MCF 10A (cell line): ENCODE results near the gene GOLT1A. TPM values are rescaled to one million over a fixed set of nuclear protein-coding genes. Genes with fewer than 3 reads are reported as not detected.

Source experiments
- BruUV-seq: library from RNA; stranded (reverse); fragments of 400-500 nt; replicated peaks from 2 replicates; lab custom pipeline; 2021; lab: Mats Ljungman, UMichigan
- CTCF ChIA-PET: fragments of 300-600 bp; sonication (Branson Sonifier 250); formaldehyde crosslinking; extraction: SDS; loops from one replicate; lab custom pipeline; 2021; ENCODE audit warnings: antibody characterized with exemption, inconsistent platforms; lab: Yijun Ruan, JAX
- POLR2A ChIA-PET: fragments of 300-600, 350-650 bp; sonication (Branson Sonifier 250); formaldehyde crosslinking; extraction: SDS; loops from one replicate; lab custom pipeline; 2020; ENCODE audit warnings: antibody characterized with exemption, inconsistent platforms; lab: Yijun Ruan, JAX
- DNase-seq: peaks from one replicate; pipeline ENCODE4 v3.0.0-alpha.2; 2018; ENCODE audit not compliant: unreplicated experiment
- H3K27ac Mint-ChIP-seq: one replicate; pipeline ENCODE4 v1.8.0; 2022; ENCODE audit warnings: mild to moderate bottlenecking, low read depth, mixed read lengths; ENCODE audit not compliant: unreplicated experiment
- H3K27me3 Mint-ChIP-seq: one replicate; pipeline ENCODE4 v1.8.0; 2022; ENCODE audit warnings: mixed read lengths; ENCODE audit not compliant: insufficient read depth, unreplicated experiment
- H3K36me3 Mint-ChIP-seq: one replicate; pipeline ENCODE4 v1.8.0; 2022; ENCODE audit warnings: mild to moderate bottlenecking, moderate library complexity, mixed read lengths; ENCODE audit not compliant: insufficient read depth, unreplicated experiment
- H3K4me1 Mint-ChIP-seq: one replicate; pipeline ENCODE4 v1.8.0; 2022; ENCODE audit warnings: mixed read lengths; ENCODE audit not compliant: insufficient read depth, unreplicated experiment
- H3K4me3 Mint-ChIP-seq: one replicate; pipeline ENCODE4 v1.8.0; 2022; ENCODE audit warnings: mild to moderate bottlenecking, moderate library complexity, mixed read lengths; ENCODE audit not compliant: unreplicated experiment
- H3K9me3 Mint-ChIP-seq: one replicate; pipeline ENCODE4 v1.8.0; 2022; ENCODE audit warnings: mixed read lengths; ENCODE audit not compliant: unreplicated experiment
- intact Hi-C: fragments of 100-400 bp; cut with micrococcal nuclease; formaldehyde crosslinking; loops from 2 replicates; pipeline ENCODE4 v1.14.1; 2022
- total RNA-seq: library from RNA; stranded (reverse); gene quantifications from 2 replicates; pipeline ENCODE4 v1.2.3, GENCODE V29; 2022
- TF ChIP-seq, protein P1 (sequence below): fragments of 200-600 bp; IDR thresholded peaks from one replicate; pipeline ENCODE4 v1.8.0; 2022; ENCODE audit warnings: antibody characterized with exemption, mild to moderate bottlenecking; ENCODE audit not compliant: unreplicated experiment

The GOLT1A gene
- total RNA-seq, 1 experiment from 2014 or later = 11.5 TPM

DNA sequence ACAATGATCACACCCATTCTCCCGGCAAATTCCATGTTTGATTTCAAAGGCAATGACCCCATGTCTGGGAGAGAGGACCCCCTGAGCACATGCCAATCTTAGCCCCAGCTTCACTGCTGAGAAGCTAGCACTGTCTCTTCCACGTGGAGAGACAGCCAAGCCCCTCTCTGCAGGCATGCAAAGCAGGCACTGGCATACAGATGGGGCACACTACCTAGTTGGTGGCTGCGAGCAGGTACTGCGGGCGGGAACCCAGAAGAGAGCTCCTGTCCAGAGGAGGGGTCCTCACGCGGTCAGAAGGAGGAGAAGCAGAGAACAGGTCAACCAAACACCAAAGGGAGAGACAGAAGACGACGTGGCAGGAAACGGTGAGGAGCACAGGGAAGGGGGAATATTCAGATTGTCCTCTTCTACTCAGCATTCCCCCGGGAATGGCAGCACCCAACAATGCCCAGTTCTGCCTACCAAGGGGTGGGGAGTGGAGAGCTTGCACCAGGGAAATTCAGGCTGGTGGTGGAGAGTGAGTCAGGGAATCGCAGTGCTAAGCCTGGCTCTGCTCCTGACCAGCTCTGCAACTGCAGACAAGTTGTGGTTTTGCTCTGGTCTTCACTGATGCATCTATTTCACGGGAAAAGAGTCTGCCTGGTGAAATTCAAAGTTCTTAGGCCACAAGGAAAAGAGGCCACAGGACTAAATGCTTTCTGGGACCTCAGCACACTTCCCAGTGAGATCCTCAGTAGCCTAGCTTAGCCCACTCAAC is 48.1 kb upstream of the GOLT1A start:
- no peaks in the 10 kb centered on the region for H3K27me3 Mint-ChIP-seq
- no TSS peak for BruUV-seq
- intact Hi-C loops = no loop called here
- peaks cover 84% of the 10 kb centered on the region for H3K36me3 Mint-ChIP-seq
- DNase-seq = peak; percentile 14
- no peak overlapping the region for H3K4me3 Mint-ChIP-seq
- CTCF ChIA-PET = interaction anchor here (0.6 to 16.1 kb wide), 8 partner anchors 19 to 136 kb away, joined by 3 to 289 read pairs (median 3); partner anchors contain the start of gene PLEKHA6
- POLR2A ChIA-PET = interaction anchor here (0.7 to 3.1 kb wide), 7 partner anchors 8 to 856 kb away, joined by 3 to 12 read pairs (median 4); no protein-coding TSS in a partner anchor
- no peak overlapping the region for H3K27ac Mint-ChIP-seq
- H3K4me1 Mint-ChIP-seq = peaks cover under 1% of the 10 kb centered on the region
- H3K9me3 Mint-ChIP-seq = no peaks in the 10 kb centered on the region
- TF ChIP-seq, protein P1, sequence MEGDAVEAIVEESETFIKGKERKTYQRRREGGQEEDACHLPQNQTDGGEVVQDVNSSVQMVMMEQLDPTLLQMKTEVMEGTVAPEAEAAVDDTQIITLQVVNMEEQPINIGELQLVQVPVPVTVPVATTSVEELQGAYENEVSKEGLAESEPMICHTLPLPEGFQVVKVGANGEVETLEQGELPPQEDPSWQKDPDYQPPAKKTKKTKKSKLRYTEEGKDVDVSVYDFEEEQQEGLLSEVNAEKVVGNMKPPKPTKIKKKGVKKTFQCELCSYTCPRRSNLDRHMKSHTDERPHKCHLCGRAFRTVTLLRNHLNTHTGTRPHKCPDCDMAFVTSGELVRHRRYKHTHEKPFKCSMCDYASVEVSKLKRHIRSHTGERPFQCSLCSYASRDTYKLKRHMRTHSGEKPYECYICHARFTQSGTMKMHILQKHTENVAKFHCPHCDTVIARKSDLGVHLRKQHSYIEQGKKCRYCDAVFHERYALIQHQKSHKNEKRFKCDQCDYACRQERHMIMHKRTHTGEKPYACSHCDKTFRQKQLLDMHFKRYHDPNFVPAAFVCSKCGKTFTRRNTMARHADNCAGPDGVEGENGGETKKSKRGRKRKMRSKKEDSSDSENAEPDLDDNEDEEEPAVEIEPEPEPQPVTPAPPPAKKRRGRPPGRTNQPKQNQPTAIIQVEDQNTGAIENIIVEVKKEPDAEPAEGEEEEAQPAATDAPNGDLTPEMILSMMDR = no peak

DNA sequence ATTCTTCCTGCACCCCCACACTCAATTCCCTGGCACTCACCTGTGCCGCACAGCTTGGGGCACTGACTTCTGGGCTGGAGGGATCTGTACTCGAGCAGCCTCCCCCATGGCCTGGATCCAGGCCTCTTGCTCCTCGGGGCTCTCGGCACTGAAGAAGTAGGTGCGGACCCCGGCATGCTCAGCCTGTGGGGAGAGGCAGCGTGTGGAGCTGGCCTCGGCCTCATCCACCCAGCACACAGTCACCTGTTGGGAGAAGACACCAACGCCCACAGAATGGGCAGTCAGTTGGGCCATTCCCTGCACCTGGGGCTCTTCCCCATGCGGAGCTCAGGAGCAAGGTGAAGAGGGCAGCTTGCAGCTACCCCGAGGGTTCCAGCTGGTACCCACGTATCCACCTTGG is 47.5 kb upstream of the GOLT1A start:
- H3K4me3 Mint-ChIP-seq = no peak overlapping the region
- TF ChIP-seq, protein P1 = no peak
- H3K27ac Mint-ChIP-seq = no peak overlapping the region
- H3K4me1 Mint-ChIP-seq = peaks cover 6% of the 10 kb centered on the region
- peaks cover 91% of the 10 kb centered on the region for H3K36me3 Mint-ChIP-seq
- ChIA-PET CTCF (interaction anchor here (0.8 to 16.1 kb wide), 7 partner anchors 22 to 137 kb away, joined by 3 to 289 read pairs (median 4); partner anchors contain the start of gene PLEKHA6), POLR2A (interaction anchor here (1.1 to 3.1 kb wide), 3 partner anchors 11 to 58 kb away, joined by 3 to 8 read pairs (median 4); no protein-coding TSS in a partner anchor)
- H3K9me3 Mint-ChIP-seq = no peaks in the 10 kb centered on the region
- no TSS peak for BruUV-seq
- intact Hi-C loops = no loop called here
- no peak for DNase-seq
- no peaks in the 10 kb centered on the region for H3K27me3 Mint-ChIP-seq

DNA sequence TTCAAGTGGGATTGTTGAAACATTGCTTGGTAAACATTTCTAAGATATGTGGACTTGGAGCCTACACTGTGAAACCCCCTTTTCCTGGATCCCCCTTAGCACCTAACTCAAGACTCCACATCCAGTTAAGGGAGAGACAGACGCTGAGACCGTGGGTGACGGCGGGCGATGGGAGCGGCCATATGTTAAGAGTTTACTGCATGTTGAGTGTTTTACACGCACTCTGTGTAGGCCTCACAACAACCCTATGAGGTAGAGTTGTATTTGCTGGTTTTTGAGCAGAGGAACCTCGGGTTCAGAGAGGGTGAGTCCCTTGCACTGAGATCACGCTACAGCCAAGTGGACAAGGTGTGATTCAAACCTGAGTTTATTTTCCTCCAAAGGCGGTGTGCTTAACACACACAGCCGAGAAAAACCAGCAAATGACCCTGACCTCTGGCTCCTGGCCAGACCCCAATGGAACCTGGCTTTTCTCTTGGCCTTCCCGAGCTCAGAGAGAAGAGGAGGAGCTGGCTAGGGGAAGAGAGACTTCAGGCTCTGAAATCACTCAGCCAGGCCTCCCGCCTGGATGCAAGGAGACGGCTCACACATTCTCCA is 46.9 kb upstream of the GOLT1A start:
- CTCF ChIA-PET = interaction anchor here (0.6 to 16.1 kb wide), 11 partner anchors 20 to 1080 kb away, joined by 3 to 289 read pairs (median 4); partner anchors contain the start of gene PLEKHA6
- no TSS peak for BruUV-seq
- intact Hi-C loops = no loop called here
- TF ChIP-seq, protein P1 = no peak
- H3K27ac Mint-ChIP-seq = peak overlapping the region; percentile 8
- no peak for DNase-seq
- H3K9me3 Mint-ChIP-seq = no peaks in the 10 kb centered on the region
- H3K27me3 Mint-ChIP-seq = no peaks in the 10 kb centered on the region
- H3K4me1 Mint-ChIP-seq = peaks cover 6% of the 10 kb centered on the region
- POLR2A ChIA-PET = interaction anchor here (1.1 kb wide), 1 partner anchor 12 kb away, joined by 3 read pairs; no protein-coding TSS in a partner anchor
- H3K36me3 Mint-ChIP-seq = peaks cover 93% of the 10 kb centered on the region
- H3K4me3 Mint-ChIP-seq = no peak overlapping the region

DNA sequence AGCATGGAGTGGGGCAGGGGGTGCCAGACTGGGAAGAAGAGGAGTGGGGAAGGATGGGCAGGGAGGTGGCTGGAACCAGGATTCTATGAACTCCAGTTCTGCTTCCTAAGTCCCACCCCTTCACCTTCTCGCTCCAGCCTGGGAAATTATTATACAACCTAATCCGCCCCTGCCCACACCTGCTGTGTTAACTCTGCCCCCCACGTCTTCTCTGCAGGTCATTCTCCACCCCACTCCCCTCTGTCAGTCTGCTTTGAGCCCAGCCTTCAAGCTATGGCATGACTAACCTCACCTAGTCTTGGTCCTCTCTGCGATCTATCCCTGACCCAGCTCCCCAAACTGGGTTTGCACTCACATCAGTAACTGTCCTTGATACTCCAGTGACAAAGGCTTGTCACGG is 46.0 kb upstream of the GOLT1A start:
- H3K36me3 Mint-ChIP-seq = peaks cover 92% of the 10 kb centered on the region
- no peak for DNase-seq
- no peaks in the 10 kb centered on the region for H3K9me3 Mint-ChIP-seq
- BruUV-seq = no TSS peak
- ChIA-PET CTCF (interaction anchor here (0.6 to 16.1 kb wide), 10 partner anchors 12 to 1079 kb away, joined by 3 to 289 read pairs (median 11); partner anchors contain the start of gene PLEKHA6), POLR2A (interaction anchor here (0.7 to 1.4 kb wide), 2 partner anchors 41 to 112 kb away, joined by 3 to 4 read pairs; no protein-coding TSS in a partner anchor)
- peak overlapping the region; percentile 8 for H3K27ac Mint-ChIP-seq
- peaks cover 13% of the 10 kb centered on the region for H3K4me1 Mint-ChIP-seq
- TF ChIP-seq, protein P1 = no peak
- intact Hi-C loops = loop anchor here (2.0 to 5.0 kb wide), 2 partner anchors 45 to 97 kb away; no protein-coding TSS in a partner anchor
- H3K27me3 Mint-ChIP-seq = no peaks in the 10 kb centered on the region
- H3K4me3 Mint-ChIP-seq = no peak overlapping the region
